Stimulated activated CD4-positive, alpha-beta T cell treated with anti-CD3 and anti-CD28 coated beads, Interleukin-4, amount 100 ng/mL, for 4 hours (primary cell): ENCODE data around the gene RSPRY1.
A peak's percentile ranks its signal among the peaks of the same experiment; 100 is the strongest.

Source experiments
- DNase-seq, 2 experiments: peaks; one replicate each; pipeline ENCODE4 v3.0.0-alpha.2; 2020

Gene RSPRY1

GRCh38 chr16:57185945-57186871, at the start of gene RSPRY1, which contains the start of gene PSME3IP1:
TSS of gene RSPRY1 (plus strand) at chr16:57186329. CDS start at chr16:57204659, 18,330 bp downstream.
TSS of gene PSME3IP1 (minus strand) at chr16:57186039. CDS start at chr16:57173854, 12,185 bp downstream.
- peak; percentile 89 to 99 for DNase-seq

- no peak for DNase-seq
Observed at GRCh38 chr16:57137043-57137442, 49.1 kb upstream of the RSPRY1 start.

- no peak for DNase-seq
Observed at GRCh38 chr16:57137566-57138273, 48.4 kb upstream of the RSPRY1 start.

GRCh38 chr16:57138281-57138935, 47.7 kb upstream of the RSPRY1 start:
- DNase-seq: no peak

GRCh38 chr16:57140931-57141668, 45.0 kb upstream of the RSPRY1 start:
- DNase-seq: no peak

- DNase-seq: peak in 1 of 2 experiments; percentile 38
Observed at GRCh38 chr16:57141822-57142631, 44.1 kb upstream of the RSPRY1 start.

- no peak for DNase-seq
Observed at GRCh38 chr16:57143149-57143921, 42.8 kb upstream of the RSPRY1 start.

GRCh38 chr16:57144027-57144426, 42.1 kb upstream of the RSPRY1 start:
- no peak for DNase-seq

GRCh38 chr16:57145046-57146021, 40.8 kb upstream of the RSPRY1 start:
- no peak for DNase-seq

- DNase-seq: no peak
Observed at GRCh38 chr16:57146040-57146647, 40.0 kb upstream of the RSPRY1 start.

- no peak for DNase-seq
Observed at GRCh38 chr16:57146735-57147134, 39.4 kb upstream of the RSPRY1 start.

GRCh38 chr16:57147381-57148221, 38.5 kb upstream of the RSPRY1 start:
- no peak for DNase-seq

GRCh38 chr16:57148481-57148880, 37.6 kb upstream of the RSPRY1 start:
- no peak for DNase-seq

- DNase-seq: no peak
Observed at GRCh38 chr16:57149391-57149790, 36.7 kb upstream of the RSPRY1 start.

GRCh38 chr16:57150682-57151330, 35.3 kb upstream of the RSPRY1 start:
- no peak for DNase-seq

- no peak for DNase-seq
Observed at GRCh38 chr16:57151369-57151768, 34.8 kb upstream of the RSPRY1 start.
